Measurements from ENCODE around the gene PDZD2.
A peak's percentile ranks its signal among the peaks of the same experiment; 100 is the strongest.

PDZD2 gene

GRCh38 chr5:31942546-31942945, 303.6 kb downstream of the PDZD2 start:
- DNase-seq (ENCODE audit: low read depth) = no peak
- TF ChIP-seq CTCF (IDR thresholded peaks at IDR 0.05; ENCODE audit: control insufficient read depth, extremely low read depth, insufficient read depth) = no peak
- H3K4me3 ChIP-seq (ENCODE audit: low read depth, low read length) = no peak overlapping the region

- no peak for DNase-seq (ENCODE audit: low read depth)
- no peak overlapping the region for H3K4me3 ChIP-seq (ENCODE audit: low read depth, low read length)
- no peak for TF ChIP-seq CTCF (IDR thresholded peaks at IDR 0.05; ENCODE audit: control insufficient read depth, extremely low read depth, insufficient read depth)
Measured at GRCh38 chr5:31944684-31945445, 305.9 kb downstream of the PDZD2 start.

DNA sequence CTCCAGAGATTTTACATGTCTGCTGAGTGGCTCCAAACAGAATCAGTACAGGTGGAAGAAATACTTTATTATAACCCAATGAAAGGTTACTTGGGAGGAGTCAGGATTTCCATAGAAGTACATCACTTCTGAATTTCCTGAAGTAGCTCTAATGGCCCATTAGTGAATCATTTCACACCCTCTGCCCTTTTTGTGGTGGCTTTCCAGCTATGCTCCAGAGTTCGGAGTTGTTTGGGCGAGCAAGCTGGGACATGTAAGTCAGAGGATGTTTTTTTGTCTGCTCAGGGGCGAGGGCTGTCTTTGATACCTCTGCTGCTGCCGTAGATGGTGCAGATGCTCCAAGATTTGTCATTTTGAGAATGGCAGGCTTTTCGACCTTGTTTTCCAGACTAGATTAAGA, 309.1 kb downstream of the PDZD2 start:
- TF ChIP-seq CTCF (IDR thresholded peaks at IDR 0.05; ENCODE audit: control insufficient read depth, extremely low read depth, insufficient read depth) = no peak
- no peak for DNase-seq (ENCODE audit: low read depth)
- H3K4me3 ChIP-seq (ENCODE audit: low read depth, low read length) = no peak overlapping the region

DNA sequence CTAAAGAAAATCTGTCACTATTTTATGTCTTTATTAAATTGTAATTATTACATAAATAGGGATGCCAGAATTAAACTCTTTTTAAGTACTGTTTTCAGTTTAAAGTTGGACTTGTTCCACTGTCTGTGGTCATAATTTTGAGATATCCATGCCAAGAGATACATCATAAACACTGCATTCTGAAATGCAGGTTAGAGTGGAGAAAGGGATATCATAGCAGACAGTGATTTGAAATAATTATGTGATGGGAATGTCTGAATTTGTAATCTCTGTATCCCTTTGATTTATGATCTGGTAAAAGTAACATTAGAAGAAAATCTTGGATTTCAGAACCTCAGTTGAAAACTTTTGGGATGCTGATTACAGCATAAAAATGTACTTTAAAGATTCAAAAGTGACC, 313.1 kb downstream of the PDZD2 start:
- no peak for TF ChIP-seq CTCF (IDR thresholded peaks at IDR 0.05; ENCODE audit: control insufficient read depth, extremely low read depth, insufficient read depth)
- H3K4me3 ChIP-seq (ENCODE audit: low read depth, low read length) = no peak overlapping the region
- DNase-seq (ENCODE audit: low read depth) = no peak

DNA sequence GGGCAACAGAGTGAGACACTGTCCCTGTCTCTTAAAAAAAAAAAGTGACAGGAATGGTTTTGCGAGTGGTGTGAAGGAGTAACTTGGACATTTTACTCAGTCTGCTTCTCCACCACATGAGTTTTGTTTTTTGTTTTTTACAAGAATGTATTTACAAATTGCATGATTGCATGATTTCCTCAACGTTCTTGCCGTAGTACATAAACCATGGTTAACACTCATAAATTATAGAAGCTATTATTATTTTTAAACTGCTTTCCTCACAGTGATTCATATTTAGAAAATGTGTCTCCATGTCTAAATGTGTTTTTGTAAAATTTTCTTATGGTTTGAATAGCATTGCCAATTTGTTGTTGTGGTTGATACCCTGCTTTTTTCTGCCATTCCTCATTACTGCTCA, 315.2 kb downstream of the PDZD2 start:
- no peak for DNase-seq (ENCODE audit: low read depth)
- no peak for TF ChIP-seq CTCF (IDR thresholded peaks at IDR 0.05; ENCODE audit: control insufficient read depth, extremely low read depth, insufficient read depth)
- H3K4me3 ChIP-seq (ENCODE audit: low read depth, low read length) = no peak overlapping the region

DNA sequence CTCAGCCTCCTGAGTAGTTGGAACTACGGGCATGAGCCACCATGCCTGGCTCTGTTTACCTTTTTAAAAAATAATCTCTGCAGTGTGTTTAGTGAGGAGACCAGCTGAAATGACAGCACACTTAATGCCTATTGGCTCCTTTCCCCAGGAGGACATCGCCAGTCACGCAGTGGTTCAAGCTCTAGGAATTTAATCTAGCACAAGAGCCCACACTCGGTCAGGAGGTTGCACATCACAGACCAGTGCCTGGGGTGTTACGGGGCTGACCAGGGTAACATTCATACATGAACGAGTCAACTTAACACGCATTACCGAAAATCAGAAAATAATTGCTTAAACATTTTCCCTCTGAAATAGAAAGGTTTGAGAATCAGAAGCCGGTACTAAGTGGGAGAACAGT, 318.2 kb downstream of the PDZD2 start:
- DNase-seq (ENCODE audit: low read depth) = no peak
- no peak overlapping the region for H3K4me3 ChIP-seq (ENCODE audit: low read depth, low read length)
- TF ChIP-seq CTCF (IDR thresholded peaks at IDR 0.05; ENCODE audit: control insufficient read depth, extremely low read depth, insufficient read depth) = no peak

DNA sequence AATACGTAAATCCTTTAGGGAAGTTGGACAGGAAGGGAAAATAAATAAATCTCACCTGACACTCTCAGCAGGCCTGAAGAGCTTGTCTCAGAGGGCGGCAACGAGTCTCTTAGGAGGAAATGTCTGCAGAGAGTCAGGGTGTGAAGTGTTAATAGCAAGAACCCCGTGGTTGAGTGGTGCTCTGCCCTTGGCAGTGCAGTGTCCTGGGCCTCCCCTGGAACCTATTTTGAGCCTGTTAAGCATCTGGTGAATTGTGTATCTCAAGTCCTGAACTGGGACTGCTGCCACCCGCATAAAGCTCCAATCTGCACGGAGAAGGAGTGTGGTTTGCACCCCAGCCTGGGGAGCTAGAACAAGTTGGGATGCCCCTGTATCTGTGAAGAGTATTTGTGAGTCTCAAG, 323.4 kb downstream of the PDZD2 start:
- TF ChIP-seq CTCF (IDR thresholded peaks at IDR 0.05; ENCODE audit: control insufficient read depth, extremely low read depth, insufficient read depth) = no peak

More for the DNA sequence above, 323.4 kb downstream of the PDZD2 start:
- no peak overlapping the region for H3K4me3 ChIP-seq (ENCODE audit: low read depth, low read length)
- peak; percentile 17 for DNase-seq (ENCODE audit: low read depth)
